NCI-H460 (cell line): ENCODE measurements around the gene ITK. TPM values are rescaled to one million over a fixed set of nuclear protein-coding genes. Genes with fewer than 3 reads are reported as not detected.

Source experiments
- DNase-seq: peaks from one replicate; pipeline ENCODE4 v3.0.0-alpha.2; 2016; ENCODE audit warnings: low read depth; ENCODE audit errors: extremely low read depth
- total RNA-seq: library from RNA; depleted of rRNA; stranded (reverse); fragments of >200 nt; shearing (Covaris generic); gene quantifications from 2 replicates; pipeline ENCODE4 v1.2.3, GENCODE V29; 2014; rRNA removed

Gene ITK
- total RNA-seq, 1 experiment from 2014 or later: 0.07 TPM

- no peak for DNase-seq
These were observed 114.6 kb downstream of the ITK start for GRCh38 chr5:157295247-157295646.

GRCh38 chr5:157300564-157300963, 119.9 kb downstream of the ITK start:
- no peak for DNase-seq

- no peak for DNase-seq
These were observed 120.4 kb downstream of the ITK start for GRCh38 chr5:157301066-157301465.

GRCh38 chr5:157303023-157303422, 122.4 kb downstream of the ITK start:
- no peak for DNase-seq

GRCh38 chr5:157303667-157304327, 123.2 kb downstream of the ITK start:
- no peak for DNase-seq

Other genes starting within 250 kb of the ITK start
- not detected in 2 replicates for gene TIMD4, start 217.6 kb upstream of the ITK start, total RNA-seq
- gene HAVCR1, start 121.7 kb upstream of the ITK start, total RNA-seq: not detected in 2 replicates
- not detected in 2 replicates for gene HAVCR2, start 71.8 kb upstream of the ITK start, total RNA-seq
- gene MED7, start 38.0 kb upstream of the ITK start, total RNA-seq: 17.7 and 20.9 TPM in 2 replicates
- not detected in 2 replicates for gene GARIN3, start 14.6 kb upstream of the ITK start, total RNA-seq
- gene CYFIP2, start 85.3 kb downstream of the ITK start, total RNA-seq: 45.3 and 49.9 TPM in 2 replicates